ENCODE data around the gene CNNM1.

DNA sequence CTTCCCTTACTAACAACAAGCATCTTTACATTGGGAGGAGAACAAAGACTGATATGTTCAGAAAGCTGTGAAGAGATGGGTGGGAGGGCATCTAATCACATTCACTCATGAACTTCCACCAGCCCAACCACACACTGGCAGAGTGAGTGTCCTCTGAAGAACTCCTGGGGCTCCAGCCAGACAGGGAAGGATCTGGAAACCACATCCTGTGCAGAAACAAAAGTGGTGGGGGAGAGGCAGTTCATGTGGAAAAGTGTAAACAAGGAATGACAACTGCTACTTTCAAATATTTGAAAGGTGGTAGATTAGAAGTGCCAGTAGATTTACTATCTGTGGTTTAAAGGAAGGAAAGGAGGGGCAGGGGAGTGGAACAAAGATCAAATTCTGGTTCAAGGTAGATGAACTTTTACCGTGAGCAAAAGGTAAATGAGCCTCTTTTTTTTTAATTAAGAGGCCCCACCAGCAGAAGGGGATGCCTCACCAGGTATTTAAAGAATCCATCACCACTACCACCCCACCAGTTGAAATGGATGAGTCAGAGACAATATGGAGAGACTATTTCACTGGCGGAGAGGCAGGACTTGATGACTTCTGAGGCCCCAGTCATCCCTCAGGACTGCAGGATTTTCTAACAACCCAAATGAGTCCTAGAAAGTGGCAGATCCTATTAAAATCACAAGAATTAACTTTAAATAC is 66.7 kb downstream of the CNNM1 start:
- TF ChIP-seq, protein P1, sequence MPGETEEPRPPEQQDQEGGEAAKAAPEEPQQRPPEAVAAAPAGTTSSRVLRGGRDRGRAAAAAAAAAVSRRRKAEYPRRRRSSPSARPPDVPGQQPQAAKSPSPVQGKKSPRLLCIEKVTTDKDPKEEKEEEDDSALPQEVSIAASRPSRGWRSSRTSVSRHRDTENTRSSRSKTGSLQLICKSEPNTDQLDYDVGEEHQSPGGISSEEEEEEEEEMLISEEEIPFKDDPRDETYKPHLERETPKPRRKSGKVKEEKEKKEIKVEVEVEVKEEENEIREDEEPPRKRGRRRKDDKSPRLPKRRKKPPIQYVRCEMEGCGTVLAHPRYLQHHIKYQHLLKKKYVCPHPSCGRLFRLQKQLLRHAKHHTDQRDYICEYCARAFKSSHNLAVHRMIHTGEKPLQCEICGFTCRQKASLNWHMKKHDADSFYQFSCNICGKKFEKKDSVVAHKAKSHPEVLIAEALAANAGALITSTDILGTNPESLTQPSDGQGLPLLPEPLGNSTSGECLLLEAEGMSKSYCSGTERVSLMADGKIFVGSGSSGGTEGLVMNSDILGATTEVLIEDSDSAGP (CRISPR knock-in tag; IDR thresholded peaks at IDR 0.05) = no peak
- TF ChIP-seq DACH1 (IDR thresholded peaks at IDR 0.05; ENCODE audit: partially characterized antibody) = no peak
- TF ChIP-seq SIRT6 (IDR thresholded peaks at IDR 0.05; ENCODE audit: low read depth, low read length) = no peak
- TF ChIP-seq, protein P2, sequence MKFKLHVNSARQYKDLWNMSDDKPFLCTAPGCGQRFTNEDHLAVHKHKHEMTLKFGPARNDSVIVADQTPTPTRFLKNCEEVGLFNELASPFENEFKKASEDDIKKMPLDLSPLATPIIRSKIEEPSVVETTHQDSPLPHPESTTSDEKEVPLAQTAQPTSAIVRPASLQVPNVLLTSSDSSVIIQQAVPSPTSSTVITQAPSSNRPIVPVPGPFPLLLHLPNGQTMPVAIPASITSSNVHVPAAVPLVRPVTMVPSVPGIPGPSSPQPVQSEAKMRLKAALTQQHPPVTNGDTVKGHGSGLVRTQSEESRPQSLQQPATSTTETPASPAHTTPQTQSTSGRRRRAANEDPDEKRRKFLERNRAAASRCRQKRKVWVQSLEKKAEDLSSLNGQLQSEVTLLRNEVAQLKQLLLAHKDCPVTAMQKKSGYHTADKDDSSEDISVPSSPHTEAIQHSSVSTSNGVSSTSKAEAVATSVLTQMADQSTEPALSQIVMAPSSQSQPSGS (CRISPR knock-in tag; IDR thresholded peaks at IDR 0.05) = no peak
- no peak for TF ChIP-seq ZBTB1 (CRISPR knock-in tag; IDR thresholded peaks at IDR 0.05; ENCODE audit: borderline replicate concordance, low read depth)
- no peak for TF ChIP-seq CBX8 (IDR thresholded peaks at IDR 0.05; ENCODE audit: borderline replicate concordance, extremely low read depth, low read depth, low read length, poor library complexity, severe bottlenecking)
